DMS53 treated with DMSO at 0.1 percent for 48 hours (cell line): ENCODE measurements around the gene ABHD16B.
A peak's percentile ranks its signal among the peaks of the same experiment; 100 is the strongest.

Experiments
- DNase-seq: peaks from one replicate; lab custom pipeline; 2025; ENCODE audit not compliant: unreplicated experiment; lab: John Stamatoyannopoulos, UW

ABHD16B gene

GRCh38 chr20:63894358-63895201, 33.3 kb downstream of the ABHD16B start, which contains the start of gene DNAJC5:
Gene DNAJC5, plus strand, starts transcription at chr20:63895126. Its CDS starts 33,220 bp downstream, at chr20:63928346.
- peak; percentile 89 for DNase-seq

- no peak for DNase-seq
Measured at GRCh38 chr20:63895202-63895951, 34.1 kb downstream of the ABHD16B start.

GRCh38 chr20:63895952-63896263, 34.6 kb downstream of the ABHD16B start:
- peak; percentile 39 for DNase-seq

- peak; percentile 90 for DNase-seq
Measured at GRCh38 chr20:63896264-63897105, 35.2 kb downstream of the ABHD16B start.

GRCh38 chr20:63897978-63898561, 36.8 kb downstream of the ABHD16B start:
- DNase-seq: no peak

GRCh38 chr20:63898882-63899558, 37.7 kb downstream of the ABHD16B start:
- no peak for DNase-seq

GRCh38 chr20:63900413-63900812, 39.1 kb downstream of the ABHD16B start:
- no peak for DNase-seq

- no peak for DNase-seq
Measured at GRCh38 chr20:63903796-63904561, 42.7 kb downstream of the ABHD16B start.

- DNase-seq: no peak
Measured at GRCh38 chr20:63908008-63908682, 46.8 kb downstream of the ABHD16B start.

- DNase-seq: no peak
Measured at GRCh38 chr20:63911176-63911575, 49.9 kb downstream of the ABHD16B start.
